K562 (cell line): ENCODE data around the gene NCAPD2. TPM values are rescaled to one million over a fixed set of nuclear protein-coding genes. Genes with fewer than 3 reads are reported as not detected.

Experiments used
- ATAC-seq: fragments of 200-7000 bp; cut with Tn5 transposase; 3 replicates; pipeline ENCODE4 v1.9.1; 2020; ENCODE audit warnings: moderate library complexity
- BruUV-seq: library from RNA; stranded (reverse); fragments of 400-500 nt; replicated peaks from 2 replicates; lab custom pipeline; 2021; lab: Mats Ljungman, UMichigan
- CTCF ChIA-PET: fragments of 300-600 bp; formaldehyde crosslinking; extraction: SDS; loops from one replicate; lab custom pipeline; 2021; ENCODE audit warnings: low intra/inter-chr PET ratio; lab: Yijun Ruan, JAX
- POLR2A ChIA-PET: fragments of 300-600, 350-650 bp; sonication (Branson Sonifier 250); formaldehyde crosslinking; extraction: SDS; loops from one replicate; lab custom pipeline; 2021; ENCODE audit warnings: antibody characterized with exemption, inconsistent platforms; lab: Yijun Ruan, JAX
- DNase-seq, 4 experiments: peaks; one replicate each; pipeline versions ENCODE4 v3.0.0 to v3.0.0-alpha.2; 2011 to 2018; ENCODE audit warnings: low spot score in 3 of 4, mixed read lengths in 3 of 4; ENCODE audit errors: extremely low read depth in 1 of 4
- FAIRE-seq: peaks from 2 replicates; lab custom pipeline; 2011; peaks lifted over from hg19 to GRCh38; lab: Jason Lieb, UNC
- H2AFZ ChIP-seq: 2 replicates; pipeline ENCODE4 v1.6.0; 2011; ENCODE audit warnings: low read depth, low read length, control low read depth, inconsistent platforms
- H3K27ac ChIP-seq: fragments of 200-600 bp; 3 replicates; pipeline ENCODE4 v1.8.0; 2011; ENCODE audit warnings: low read depth, mild to moderate bottlenecking, control low read depth, inconsistent platforms, low read length, moderate library complexity, mixed read lengths; ENCODE audit errors: extremely low read depth
- H3K27me3 ChIP-seq, 2 experiments: fragments of 300-600 bp in 1 of 2; 2 replicates in 1 of 2; 3 replicates in 1 of 2; pipeline versions ENCODE4 v1.6.0 to v1.8.0; 2011; ENCODE audit warnings: inconsistent platforms in 2 of 2, low read length in 2 of 2, mild to moderate bottlenecking in 1 of 2, mixed read lengths in 1 of 2, moderate library complexity in 1 of 2; ENCODE audit not compliant: control insufficient read depth in 2 of 2, insufficient read depth in 2 of 2
- H3K36me3 ChIP-seq: fragments of 300-600 bp; 3 replicates; pipeline ENCODE4 v1.8.0; 2011; ENCODE audit warnings: mild to moderate bottlenecking, low read length, inconsistent platforms; ENCODE audit not compliant: control insufficient read depth, insufficient read depth
- H3K4me1 ChIP-seq, 2 experiments: fragments of 200-600 bp in 1 of 2; replicated peaks in 1 of 2; 2 replicates in 1 of 2; 3 replicates in 1 of 2; pipeline versions ENCODE4 v1.5.1 to v1.8.0; 2011; ENCODE audit warnings: inconsistent platforms in 2 of 2, low read length in 2 of 2, mild to moderate bottlenecking in 1 of 2, mixed read lengths in 1 of 2, moderate library complexity in 1 of 2; ENCODE audit not compliant: control insufficient read depth in 2 of 2, insufficient read depth in 2 of 2
- H3K4me2 ChIP-seq: 2 replicates; pipeline ENCODE4 v1.6.1; 2011; ENCODE audit warnings: low read length, control low read depth, inconsistent platforms, mixed read lengths; ENCODE audit not compliant: insufficient read depth
- H3K4me3 ChIP-seq: fragments of 200-600 bp; sonication (generic), shearing (Covaris generic); 2 replicates; pipeline ENCODE4 v1.5.1; 2016; ENCODE audit warnings: control low read depth, inconsistent platforms
- H3K79me2 ChIP-seq: fragments of 200-600 bp; 3 replicates; pipeline ENCODE4 v1.8.0; 2011; ENCODE audit warnings: low read length, inconsistent platforms; ENCODE audit not compliant: control insufficient read depth, insufficient read depth
- H3K9ac ChIP-seq, 2 experiments: 2 replicates each; pipeline versions ENCODE4 v1.6.0 to v1.6.1; 2011; ENCODE audit warnings: low read depth in 2 of 2, low read length in 2 of 2, control low read depth in 1 of 2, inconsistent platforms in 1 of 2, mild to moderate bottlenecking in 1 of 2, mixed read lengths in 1 of 2; ENCODE audit not compliant: insufficient read depth in 1 of 2
- H3K9me1 ChIP-seq: one replicate; pipeline ENCODE4 v1.6.0; 2011; ENCODE audit warnings: inconsistent platforms, mild to moderate bottlenecking, low read length, moderate library complexity; ENCODE audit not compliant: control insufficient read depth, insufficient read depth
- H3K9me3 ChIP-seq: replicated peaks from 2 replicates; pipeline ENCODE4 v1.5.1; 2011; ENCODE audit warnings: low read depth, low read length, inconsistent platforms; ENCODE audit not compliant: control insufficient read depth, insufficient read depth
- H4K20me1 ChIP-seq: replicated peaks from 2 replicates; pipeline ENCODE4 v1.6.1; 2011; ENCODE audit warnings: low read length, inconsistent platforms, mixed read lengths; ENCODE audit not compliant: control insufficient read depth, insufficient read depth
- ATF7 ChIP-seq: fragments of 450-650 bp; IDR thresholded peaks from 2 replicates; pipeline ENCODE4 v1.7.1; 2014; ENCODE audit warnings: mild to moderate bottlenecking, moderate library complexity
- BRCA1 ChIP-seq, 2 experiments: fragments of 450-650 bp in 1 of 2; sonication (generic) in 1 of 2; formaldehyde crosslinking in 1 of 2; IDR thresholded peaks; 2 replicates each; pipeline versions ENCODE4 v1.5.0 to v1.6.1; 2017 to 2020; ENCODE audit warnings: mild to moderate bottlenecking in 1 of 2, missing genetic modification reagents in 1 of 2
- CBX1 ChIP-seq: sonication (generic); IDR thresholded peaks from 2 replicates; pipeline ENCODE4 v1.6.1; 2016; ENCODE audit warnings: antibody characterized with exemption, low read depth, mild to moderate bottlenecking
- EWSR1 ChIP-seq: fragments of 450-650 bp; IDR thresholded peaks from 2 replicates; pipeline ENCODE4 v1.6.1; 2018; ENCODE audit warnings: borderline replicate concordance, mild to moderate bottlenecking, low read depth, moderate library complexity; ENCODE audit not compliant: partially characterized antibody
- FOXA1 ChIP-seq: fragments of 450-650 bp; IDR thresholded peaks from 2 replicates; pipeline ENCODE4 v1.6.1; 2016; ENCODE audit warnings: mild to moderate bottlenecking, borderline replicate concordance
- ZNF583 ChIP-seq: fragments of 250-450 bp; sonication (Bioruptor Pico); IDR thresholded peaks from 2 replicates; pipeline ENCODE4 v1.4.0; 2020
- ZNF707 ChIP-seq: fragments of 250-450 bp; sonication (Bioruptor Pico); conservative IDR thresholded peaks from 2 replicates; pipeline ENCODE4 v1.8.0; 2022; ENCODE audit warnings: inconsistent platforms, mild to moderate bottlenecking, moderate library complexity
- ZNF79 ChIP-seq: fragments of 250-450 bp; sonication (Bioruptor Pico); IDR thresholded peaks from 2 replicates; pipeline ENCODE4 v1.4.0; 2020; ENCODE audit warnings: low read depth, mild to moderate bottlenecking, moderate library complexity
- WGBS: fragments of 100-300 bp; shearing (Covaris generic); methylation state at CpG from one replicate; pipeline ENCODE4 v1.1.6; 2016; ENCODE audit warnings: low coverage, mixed read lengths; ENCODE audit not compliant: insufficient coverage; ENCODE audit errors: missing lambda C conversion rate; 5-methylcytosine and 5-hydroxymethylcytosine counted together
- in situ Hi-C: fragments of 300-500 bp; cut with MboI; formaldehyde crosslinking; loops from 4 replicates; pipeline ENCODE4 v1.15.0; 2018; ENCODE audit warnings: inconsistent platforms, mixed read lengths
- intact Hi-C: fragments of 100-400 bp; cut with micrococcal nuclease; formaldehyde crosslinking; loops from 2 replicates; pipeline ENCODE4 v1.14.2; 2022
- polyA plus RNA-seq, 8 experiments: library from polyadenylated mRNA; depleted of rRNA in 4 of 8; stranded (reverse) in 5 of 8; unstranded in 3 of 8; fragments of >200 nt; fragmentation: Nextera tagmentation in 2 of 8; fragmentation: Illumina TruSeq in 1 of 8; extraction: Ambion mirVana in 2 of 8; extraction: Trizol in 1 of 8; gene quantifications; 2 replicates each; pipeline versions ENCODE4 v1.2.1 to v1.2.3, GENCODE V29; 2011 to 2014; ENCODE audit warnings: inconsistent platforms in 1 of 8, missing spikeins in 1 of 8
- total RNA-seq, 7 experiments: library from RNA; depleted of rRNA in 6 of 7; stranded (reverse); fragments of >200 nt in 6 of 7; fragmentation: Illumina TruSeq in 2 of 7; extraction: Trizol in 2 of 7; gene quantifications; 2 replicates each; pipeline versions ENCODE4 v1.2.1 to v1.2.3, GENCODE V29; 2011 to 2021; ENCODE audit warnings: low replicate concordance in 1 of 7
- TF ChIP-seq, protein P1 (sequence below): fragments of 250-450 bp; sonication (Bioruptor Pico); IDR thresholded peaks from 2 replicates; pipeline ENCODE4 v1.4.0; 2020; ENCODE audit warnings: borderline replicate concordance
- TF ChIP-seq, protein P2 (sequence below): sonication (generic); formaldehyde crosslinking; IDR thresholded peaks from 2 replicates; pipeline ENCODE4 v1.8.1; 2023; ENCODE audit warnings: mild to moderate bottlenecking, missing genetic modification reagents
- TF ChIP-seq, protein P3 (sequence below): fragments of 450-650 bp; IDR thresholded peaks from 2 replicates; pipeline ENCODE4 v1.6.1; 2017; ENCODE audit warnings: antibody characterized with exemption, mild to moderate bottlenecking
- TF ChIP-seq, protein P4 (sequence below): sonication (generic); formaldehyde crosslinking; IDR thresholded peaks from 2 replicates; pipeline ENCODE4 v1.8.1; 2022; ENCODE audit warnings: missing genetic modification reagents

NCAPD2 gene
- total and polyA plus RNA-seq, 9 of the 15 experiments (the other 6 are each of a cell fraction or from before 2014, with no cell fraction given) = 16.9 to 93.7 (median 68.3) TPM

DNA sequence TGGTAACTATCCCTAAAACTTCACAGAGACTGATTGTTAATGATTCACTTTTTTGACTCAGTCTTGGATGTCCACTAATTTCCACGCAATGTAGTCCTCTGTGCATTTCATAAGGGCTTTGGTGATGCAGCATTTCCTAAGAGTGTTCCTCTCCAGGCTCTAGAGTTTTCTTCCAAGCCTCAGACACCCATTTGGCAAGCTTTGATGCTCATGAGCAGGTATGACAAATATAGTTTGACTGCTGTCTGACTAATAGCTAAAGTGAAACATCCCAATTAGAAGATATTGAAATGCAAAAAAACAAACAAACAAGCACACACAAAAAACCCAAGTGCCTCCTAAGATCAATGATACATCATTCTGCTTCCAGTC is 21.9 kb upstream of the NCAPD2 start:
- in situ Hi-C loops (loop anchor here (25.0 kb wide), 1 partner anchor 410 kb away; no protein-coding TSS in a partner anchor), intact Hi-C loops (loop anchor here (5.0 kb wide), 1 partner anchor 135 kb away; no protein-coding TSS in a partner anchor)
- H3K79me2 ChIP-seq = no peaks in the 10 kb centered on the region; the same call in 2 of the 3 replicates
- no peak overlapping the region for H2AFZ ChIP-seq
- ATAC-seq (no peak), DNase-seq (no peak), FAIRE-seq (no peak)
- H3K27me3 ChIP-seq = no peaks in the 10 kb centered on the region
- no TSS peak for BruUV-seq
- 78% methylated on average over 1 of the region's 1 CpG for WGBS
- no peaks in the 10 kb centered on the region for H3K36me3 ChIP-seq
- no peaks in the 10 kb centered on the region for H3K9me1 ChIP-seq
- CTCF ChIA-PET = no interaction called here
- POLR2A ChIA-PET = interaction anchor here (1.1 to 2.3 kb wide), 4 partner anchors 9 to 30 kb away, joined by 3 to 11 read pairs (median 6); no protein-coding TSS in a partner anchor
- no peak overlapping the region for H3K4me3 ChIP-seq
- peaks cover 14 to 19% of the 10 kb centered on the region in 2 experiments; a peak in 4 of 5 replicates for H3K4me1 ChIP-seq
- H4K20me1 ChIP-seq = no peaks in the 10 kb centered on the region
- no peaks in the 10 kb centered on the region for H3K9me3 ChIP-seq
- no peak overlapping the region for H3K9ac ChIP-seq
- no peak overlapping the region for H3K27ac ChIP-seq
- H3K4me2 ChIP-seq = no peak overlapping the region
- no peak for TF ChIP-seq BRCA1 (IDR thresholded peaks at IDR 0.05)
- no peak for TF ChIP-seq BRCA1 (CRISPR knock-in tag; IDR thresholded peaks at IDR 0.05)
- no peak for TF ChIP-seq ZNF707 (CRISPR knock-in tag)
- TF ChIP-seq, protein P1, sequence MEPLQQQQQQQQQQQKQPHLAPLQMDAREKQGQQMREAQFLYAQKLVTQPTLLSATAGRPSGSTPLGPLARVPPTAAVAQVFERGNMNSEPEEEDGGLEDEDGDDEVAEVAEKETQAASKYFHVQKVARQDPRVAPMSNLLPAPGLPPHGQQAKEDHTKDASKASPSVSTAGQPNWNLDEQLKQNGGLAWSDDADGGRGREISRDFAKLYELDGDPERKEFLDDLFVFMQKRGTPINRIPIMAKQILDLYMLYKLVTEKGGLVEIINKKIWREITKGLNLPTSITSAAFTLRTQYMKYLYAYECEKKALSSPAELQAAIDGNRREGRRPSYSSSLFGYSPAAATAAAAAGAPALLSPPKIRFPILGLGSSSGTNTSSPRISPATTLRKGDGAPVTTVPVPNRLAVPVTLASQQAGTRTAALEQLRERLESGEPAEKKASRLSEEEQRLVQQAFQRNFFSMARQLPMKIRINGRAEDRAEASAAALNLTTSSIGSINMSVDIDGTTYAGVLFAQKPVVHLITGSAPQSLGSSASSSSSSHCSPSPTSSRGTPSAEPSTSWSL (CRISPR knock-in tag) = no peak
- TF ChIP-seq FOXA1 = no peak
- TF ChIP-seq, protein P2, sequence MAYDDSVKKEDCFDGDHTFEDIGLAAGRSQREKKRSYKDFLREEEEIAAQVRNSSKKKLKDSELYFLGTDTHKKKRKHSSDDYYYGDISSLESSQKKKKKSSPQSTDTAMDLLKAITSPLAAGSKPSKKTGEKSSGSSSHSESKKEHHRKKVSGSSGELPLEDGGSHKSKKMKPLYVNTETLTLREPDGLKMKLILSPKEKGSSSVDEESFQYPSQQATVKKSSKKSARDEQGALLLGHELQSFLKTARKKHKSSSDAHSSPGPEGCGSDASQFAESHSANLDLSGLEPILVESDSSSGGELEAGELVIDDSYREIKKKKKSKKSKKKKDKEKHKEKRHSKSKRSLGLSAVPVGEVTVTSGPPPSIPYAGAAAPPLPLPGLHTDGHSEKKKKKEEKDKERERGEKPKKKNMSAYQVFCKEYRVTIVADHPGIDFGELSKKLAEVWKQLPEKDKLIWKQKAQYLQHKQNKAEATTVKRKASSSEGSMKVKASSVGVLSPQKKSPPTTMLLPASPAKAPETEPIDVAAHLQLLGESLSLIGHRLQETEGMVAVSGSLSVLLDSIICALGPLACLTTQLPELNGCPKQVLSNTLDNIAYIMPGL (CRISPR knock-in tag) = no peak
- TF ChIP-seq, protein P3, sequence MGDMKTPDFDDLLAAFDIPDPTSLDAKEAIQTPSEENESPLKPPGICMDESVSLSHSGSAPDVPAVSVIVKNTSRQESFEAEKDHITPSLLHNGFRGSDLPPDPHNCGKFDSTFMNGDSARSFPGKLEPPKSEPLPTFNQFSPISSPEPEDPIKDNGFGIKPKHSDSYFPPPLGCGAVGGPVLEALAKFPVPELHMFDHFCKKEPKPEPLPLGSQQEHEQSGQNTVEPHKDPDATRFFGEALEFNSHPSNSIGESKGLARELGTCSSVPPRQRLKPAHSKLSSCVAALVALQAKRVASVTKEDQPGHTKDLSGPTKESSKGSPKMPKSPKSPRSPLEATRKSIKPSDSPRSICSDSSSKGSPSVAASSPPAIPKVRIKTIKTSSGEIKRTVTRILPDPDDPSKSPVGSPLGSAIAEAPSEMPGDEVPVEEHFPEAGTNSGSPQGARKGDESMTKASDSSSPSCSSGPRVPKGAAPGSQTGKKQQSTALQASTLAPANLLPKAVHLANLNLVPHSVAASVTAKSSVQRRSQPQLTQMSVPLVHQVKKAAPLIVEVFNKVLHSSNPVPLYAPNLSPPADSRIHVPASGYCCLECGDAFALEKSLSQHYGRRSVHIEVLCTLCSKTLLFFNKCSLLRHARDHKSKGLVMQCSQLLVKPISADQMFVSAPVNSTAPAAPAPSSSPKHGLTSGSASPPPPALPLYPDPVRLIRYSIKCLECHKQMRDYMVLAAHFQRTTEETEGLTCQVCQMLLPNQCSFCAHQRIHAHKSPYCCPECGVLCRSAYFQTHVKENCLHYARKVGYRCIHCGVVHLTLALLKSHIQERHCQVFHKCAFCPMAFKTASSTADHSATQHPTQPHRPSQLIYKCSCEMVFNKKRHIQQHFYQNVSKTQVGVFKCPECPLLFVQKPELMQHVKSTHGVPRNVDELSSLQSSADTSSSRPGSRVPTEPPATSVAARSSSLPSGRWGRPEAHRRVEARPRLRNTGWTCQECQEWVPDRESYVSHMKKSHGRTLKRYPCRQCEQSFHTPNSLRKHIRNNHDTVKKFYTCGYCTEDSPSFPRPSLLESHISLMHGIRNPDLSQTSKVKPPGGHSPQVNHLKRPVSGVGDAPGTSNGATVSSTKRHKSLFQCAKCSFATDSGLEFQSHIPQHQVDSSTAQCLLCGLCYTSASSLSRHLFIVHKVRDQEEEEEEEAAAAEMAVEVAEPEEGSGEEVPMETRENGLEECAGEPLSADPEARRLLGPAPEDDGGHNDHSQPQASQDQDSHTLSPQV = no peak
- TF ChIP-seq ZNF583 = no peak
- no peak for TF ChIP-seq ZNF79 (CRISPR knock-in tag)
- TF ChIP-seq CBX1 = no peak
- TF ChIP-seq EWSR1 = no peak
- no peak for TF ChIP-seq ATF7
- TF ChIP-seq, protein P4, sequence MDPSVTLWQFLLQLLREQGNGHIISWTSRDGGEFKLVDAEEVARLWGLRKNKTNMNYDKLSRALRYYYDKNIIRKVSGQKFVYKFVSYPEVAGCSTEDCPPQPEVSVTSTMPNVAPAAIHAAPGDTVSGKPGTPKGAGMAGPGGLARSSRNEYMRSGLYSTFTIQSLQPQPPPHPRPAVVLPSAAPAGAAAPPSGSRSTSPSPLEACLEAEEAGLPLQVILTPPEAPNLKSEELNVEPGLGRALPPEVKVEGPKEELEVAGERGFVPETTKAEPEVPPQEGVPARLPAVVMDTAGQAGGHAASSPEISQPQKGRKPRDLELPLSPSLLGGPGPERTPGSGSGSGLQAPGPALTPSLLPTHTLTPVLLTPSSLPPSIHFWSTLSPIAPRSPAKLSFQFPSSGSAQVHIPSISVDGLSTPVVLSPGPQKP (CRISPR knock-in tag) = no peak
